Kasumi-1 (cell line): ENCODE measurements around the gene EBPL.

ENCODE experiments used
- DNase-seq, 2 experiments: peaks; one replicate each; lab custom pipeline; 2025; lab: John Stamatoyannopoulos, UW

EBPL gene

GRCh38 chr13:49676581-49677298 lies 14.5 kb downstream of the EBPL start:
- no peak for DNase-seq

GRCh38 chr13:49670828-49671227 lies 20.5 kb downstream of the EBPL start:
- no peak for DNase-seq

- peak; percentile 57 to 72 for DNase-seq
Observed at GRCh38 chr13:49669735-49670309, 21.5 kb downstream of the EBPL start.

GRCh38 chr13:49667773-49668172 lies 23.5 kb downstream of the EBPL start:
- DNase-seq, result no peak

GRCh38 chr13:49664606-49665005 lies 26.7 kb downstream of the EBPL start:
- DNase-seq, result no peak

GRCh38 chr13:49657241-49657641 lies 34.0 kb downstream of the EBPL start:
- DNase-seq, result no peak

- DNase-seq, result no peak
Observed at GRCh38 chr13:49655906-49656305, 35.4 kb downstream of the EBPL start.

GRCh38 chr13:49654011-49654410 lies 37.3 kb downstream of the EBPL start:
- DNase-seq, result no peak

GRCh38 chr13:49653478-49653877 lies 37.8 kb downstream of the EBPL start:
- no peak for DNase-seq

- DNase-seq, result peak; percentile 76 to 87
Observed at GRCh38 chr13:49652355-49653305, 38.7 kb downstream of the EBPL start.

- DNase-seq, result no peak
Observed at GRCh38 chr13:49651570-49652354, 39.5 kb downstream of the EBPL start.

GRCh38 chr13:49649963-49650312 lies 41.3 kb downstream of the EBPL start:
- no peak for DNase-seq

GRCh38 chr13:49649244-49649962 lies 41.9 kb downstream of the EBPL start:
- DNase-seq, result peak; percentile 25 to 46

GRCh38 chr13:49646688-49647087 lies 44.6 kb downstream of the EBPL start:
- DNase-seq, result no peak

- DNase-seq, result no peak
Observed at GRCh38 chr13:49645451-49645850, 45.8 kb downstream of the EBPL start.

- peak; percentile 74 to 85 for DNase-seq
Observed at GRCh38 chr13:49643035-49643646, 48.1 kb downstream of the EBPL start.

- peak; percentile 79 to 86 for DNase-seq
Observed at GRCh38 chr13:49641801-49642291, 49.4 kb downstream of the EBPL start.

GRCh38 chr13:49638744-49639072 lies 52.6 kb downstream of the EBPL start:
- DNase-seq, result no peak

- DNase-seq, result no peak
Observed at GRCh38 chr13:49638030-49638743, 53.1 kb downstream of the EBPL start.

- DNase-seq, result no peak
Observed at GRCh38 chr13:49636705-49637104, 54.6 kb downstream of the EBPL start.
